Mesendoderm (in vitro differentiated cells): ENCODE data around the gene PRR36.

ENCODE experiments used
- DNase-seq: peaks from one replicate; pipeline ENCODE4 v3.0.0; 2013
- H2AK5ac ChIP-seq: 2 replicates; pipeline ENCODE4 v1.6.1; 2013; ENCODE audit warnings: low read length, inconsistent platforms
- H2BK120ac ChIP-seq: 2 replicates; pipeline ENCODE4 v1.6.1; 2013; ENCODE audit warnings: low read depth, mild to moderate bottlenecking, low read length, moderate library complexity, mixed read lengths
- H2BK15ac ChIP-seq: replicated peaks from 2 replicates; pipeline ENCODE4 v1.6.1; 2013; ENCODE audit warnings: low read depth, mild to moderate bottlenecking, moderate library complexity
- H2BK5ac ChIP-seq: 2 replicates; pipeline ENCODE4 v1.6.1; 2013; ENCODE audit warnings: low read length, inconsistent platforms
- H3K18ac ChIP-seq: 2 replicates; pipeline ENCODE4 v1.6.1; 2013; ENCODE audit warnings: mild to moderate bottlenecking, low read length, mixed read lengths
- H3K23ac ChIP-seq: one replicate; pipeline ENCODE4 v1.6.1; 2013; ENCODE audit warnings: low read length
- H3K27ac ChIP-seq: 2 replicates; pipeline ENCODE4 v1.5.1; 2013; ENCODE audit warnings: low read depth, mild to moderate bottlenecking, inconsistent platforms, low read length, moderate library complexity
- H3K27me3 ChIP-seq: 2 replicates; pipeline ENCODE4 v1.6.1; 2013; ENCODE audit warnings: low read length, control low read depth, mild to moderate bottlenecking, inconsistent platforms; ENCODE audit not compliant: insufficient read depth, poor library complexity
- H3K36me3 ChIP-seq: 2 replicates; pipeline ENCODE4 v1.6.1; 2013; ENCODE audit warnings: low read length, inconsistent platforms; ENCODE audit not compliant: control insufficient read depth, insufficient read depth
- H3K4ac ChIP-seq: one replicate; pipeline ENCODE4 v1.6.1; 2013; ENCODE audit warnings: low read depth, mild to moderate bottlenecking, low read length, moderate library complexity
- H3K4me1 ChIP-seq: 2 replicates; pipeline ENCODE4 v1.6.1; 2013; ENCODE audit warnings: low read depth, low read length, inconsistent platforms; ENCODE audit not compliant: control insufficient read depth
- H3K4me2 ChIP-seq: 2 replicates; pipeline ENCODE4 v1.6.1; 2013; ENCODE audit warnings: low read length
- H3K4me3 ChIP-seq: 2 replicates; pipeline ENCODE4 v1.5.1; 2013; ENCODE audit warnings: mild to moderate bottlenecking, low read length
- H3K56ac ChIP-seq: one replicate; pipeline ENCODE4 v1.6.1; 2013; ENCODE audit warnings: low read length
- H3K79me1 ChIP-seq: 2 replicates; pipeline ENCODE4 v1.6.1; 2013; ENCODE audit warnings: low read length, inconsistent platforms
- H3K79me2 ChIP-seq: 2 replicates; pipeline ENCODE4 v1.6.1; 2013; ENCODE audit warnings: mild to moderate bottlenecking, low read length; ENCODE audit not compliant: control insufficient read depth, insufficient read depth
- H3K9ac ChIP-seq: 2 replicates; pipeline ENCODE4 v1.6.1; 2013; ENCODE audit warnings: low read length, inconsistent platforms
- H4K5ac ChIP-seq: one replicate; pipeline ENCODE4 v1.6.1; 2013; ENCODE audit warnings: low read length
- H4K8ac ChIP-seq: one replicate; pipeline ENCODE4 v1.6.1; 2013; ENCODE audit warnings: low read depth, mild to moderate bottlenecking, control low read depth, low read length, moderate library complexity
- WGBS: extraction: QIAGEN DNeasy Blood & Tissue Kit; methylation state at CpG from one replicate; pipeline ENCODE4 v1.1.7; 2013; ENCODE audit warnings: low lambda C conversion rate, missing lambda C conversion rate; ENCODE audit not compliant: insufficient coverage; ENCODE audit errors: extremely low coverage; 5-methylcytosine and 5-hydroxymethylcytosine counted together

The PRR36 gene

GRCh38 chr19:7844405-7844804 is 29.8 kb downstream of the PRR36 start:
- no peak overlapping the region for H3K56ac ChIP-seq
- no peak overlapping the region for H4K8ac ChIP-seq
- H2AK5ac ChIP-seq = no peak overlapping the region
- no peak overlapping the region for H4K5ac ChIP-seq
- no peak overlapping the region for H2BK15ac ChIP-seq
- no peak overlapping the region for H3K4me2 ChIP-seq
- no peaks in the 10 kb centered on the region for H3K4me1 ChIP-seq
- no peaks in the 10 kb centered on the region for H3K79me1 ChIP-seq
- no peak overlapping the region for H2BK5ac ChIP-seq
- no peak overlapping the region for H3K23ac ChIP-seq
- H3K79me2 ChIP-seq = no peaks in the 10 kb centered on the region
- no CpG with 5 or more reads among the region's 5 CpGs for WGBS
- no peaks in the 10 kb centered on the region for H3K36me3 ChIP-seq
- DNase-seq = no peak
- no peak overlapping the region for H3K27ac ChIP-seq
- H3K18ac ChIP-seq = no peak overlapping the region
- no peak overlapping the region for H3K4me3 ChIP-seq
- H2BK120ac ChIP-seq = no peak overlapping the region
- no peak overlapping the region for H3K9ac ChIP-seq
- H3K27me3 ChIP-seq = no peaks in the 10 kb centered on the region
- H3K4ac ChIP-seq = no peak overlapping the region

- Histone ChIP-seq H4K5ac (no peak overlapping the region), H3K4me3 (no peak overlapping the region)
These were observed 30.7 kb downstream of the PRR36 start for GRCh38 chr19:7843521-7843920.

DNA sequence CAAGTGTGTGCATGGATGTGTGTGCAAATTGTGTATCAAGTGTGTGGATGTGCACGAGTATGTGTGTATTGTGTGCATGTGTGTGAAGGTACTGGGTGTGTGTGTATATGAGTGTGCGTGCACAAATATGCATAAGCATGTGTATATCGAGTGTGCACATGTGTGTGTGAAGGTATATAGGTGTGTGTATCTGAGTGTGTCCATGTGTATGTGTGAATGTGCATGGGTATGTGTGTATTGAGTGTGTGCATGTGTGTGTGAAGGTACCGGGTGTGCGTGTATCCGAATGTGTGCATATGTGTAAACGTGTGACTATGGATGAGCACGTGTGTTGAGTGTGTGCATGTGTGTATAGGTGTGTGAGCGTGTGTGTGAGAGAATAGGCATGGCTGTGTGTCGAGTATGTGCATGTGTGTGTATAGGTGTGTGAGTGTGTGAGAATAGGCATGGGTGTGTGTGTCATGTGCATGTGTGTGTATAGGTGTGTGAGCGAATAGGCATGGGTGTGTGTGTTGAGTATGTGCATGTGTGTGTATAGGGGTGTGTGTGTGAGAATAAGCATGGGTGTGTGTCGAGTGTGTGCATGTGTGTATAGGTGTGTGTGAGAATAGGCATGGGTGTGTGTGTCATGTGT is 31.4 kb downstream of the PRR36 start:
- no peak overlapping the region for H3K18ac ChIP-seq
- no peak overlapping the region for H4K5ac ChIP-seq
- no peak overlapping the region for H3K56ac ChIP-seq
- H3K79me1 ChIP-seq = no peaks in the 10 kb centered on the region
- no peak for DNase-seq
- H3K36me3 ChIP-seq = no peaks in the 10 kb centered on the region
- WGBS = 100% methylated on average over 1 of the region's 12 CpGs
- H2BK120ac ChIP-seq = no peak overlapping the region
- H3K23ac ChIP-seq = no peak overlapping the region
- no peak overlapping the region for H3K27ac ChIP-seq
- H3K9ac ChIP-seq = no peak overlapping the region
- no peak overlapping the region for H4K8ac ChIP-seq
- no peak overlapping the region for H2BK5ac ChIP-seq
- H3K27me3 ChIP-seq = no peaks in the 10 kb centered on the region
- no peak overlapping the region for H2BK15ac ChIP-seq
- H2AK5ac ChIP-seq = no peak overlapping the region
- no peaks in the 10 kb centered on the region for H3K4me1 ChIP-seq
- no peak overlapping the region for H3K4ac ChIP-seq
- no peaks in the 10 kb centered on the region for H3K79me2 ChIP-seq
- no peak overlapping the region for H3K4me3 ChIP-seq
- H3K4me2 ChIP-seq = no peak overlapping the region

More at GRCh38 chr19:7843521-7843920, 30.7 kb downstream of the PRR36 start:
- H3K4me2 ChIP-seq = no peak overlapping the region
- H3K9ac ChIP-seq = no peak overlapping the region
- no peak overlapping the region for H3K23ac ChIP-seq
- no peak overlapping the region for H2BK120ac ChIP-seq
- no peak overlapping the region for H3K18ac ChIP-seq
- H3K27ac ChIP-seq = no peak overlapping the region
- H3K36me3 ChIP-seq = no peaks in the 10 kb centered on the region
- no peak for DNase-seq
- no peaks in the 10 kb centered on the region for H3K79me1 ChIP-seq
- 100% methylated on average over 1 of the region's 6 CpGs for WGBS
- H2BK5ac ChIP-seq = no peak overlapping the region
- no peak overlapping the region for H3K56ac ChIP-seq
- H3K79me2 ChIP-seq = no peaks in the 10 kb centered on the region
- no peak overlapping the region for H2BK15ac ChIP-seq
- H2AK5ac ChIP-seq = no peak overlapping the region
- no peak overlapping the region for H4K8ac ChIP-seq
- H3K4me1 ChIP-seq = no peaks in the 10 kb centered on the region
- no peaks in the 10 kb centered on the region for H3K27me3 ChIP-seq
- no peak overlapping the region for H3K4ac ChIP-seq

GRCh38 chr19:7841751-7842660 is 32.2 kb downstream of the PRR36 start:
- Histone ChIP-seq H2BK5ac (no peak overlapping the region), H4K5ac (no peak overlapping the region), H2BK15ac (no peak overlapping the region), H3K4ac (no peak overlapping the region), H3K4me2 (no peak overlapping the region), H3K79me2 (no peaks in the 10 kb centered on the region), H4K8ac (no peak overlapping the region), H3K9ac (no peak overlapping the region), H3K27me3 (no peaks in the 10 kb centered on the region), H2AK5ac (no peak overlapping the region), H3K4me3 (no peak overlapping the region), H3K4me1 (no peaks in the 10 kb centered on the region), H3K36me3 (no peaks in the 10 kb centered on the region), H3K23ac (no peak overlapping the region), H3K79me1 (no peaks in the 10 kb centered on the region), H3K27ac (no peak overlapping the region), H2BK120ac (no peak overlapping the region), H3K18ac (no peak overlapping the region), H3K56ac (no peak overlapping the region)
- no peak for DNase-seq
- 100% methylated on average over 4 of the region's 11 CpGs for WGBS

DNA sequence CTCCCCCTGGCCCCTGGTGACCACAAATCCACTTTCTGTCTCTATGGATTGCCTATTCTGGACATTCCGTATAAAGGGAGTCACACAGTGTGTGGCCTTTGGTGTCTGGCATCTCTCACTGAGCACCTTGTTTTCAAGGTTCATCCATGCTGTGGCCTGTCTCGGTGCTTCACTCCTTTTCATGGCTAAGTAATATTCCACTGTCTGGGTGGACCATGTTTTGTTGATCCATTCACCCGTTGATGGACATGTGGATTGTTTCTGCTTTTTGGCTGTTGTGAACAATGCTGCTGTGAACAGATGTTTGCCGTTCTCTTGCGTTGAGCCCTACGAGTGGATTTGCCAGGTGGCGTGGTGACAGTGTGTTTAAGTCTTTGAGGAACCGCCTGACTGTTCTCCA is 33.6 kb downstream of the PRR36 start:
- no peaks in the 10 kb centered on the region for H3K36me3 ChIP-seq
- no CpG with 5 or more reads among the region's 8 CpGs for WGBS
- H2BK15ac ChIP-seq = no peak overlapping the region
- H4K5ac ChIP-seq = no peak overlapping the region
- no peak overlapping the region for H3K4me3 ChIP-seq
- H3K23ac ChIP-seq = no peak overlapping the region
- H3K4me2 ChIP-seq = no peak overlapping the region
- no peaks in the 10 kb centered on the region for H3K4me1 ChIP-seq
- H4K8ac ChIP-seq = no peak overlapping the region
- no peak overlapping the region for H2BK120ac ChIP-seq
- H2BK5ac ChIP-seq = no peak overlapping the region
- no peaks in the 10 kb centered on the region for H3K79me1 ChIP-seq
- no peak overlapping the region for H3K9ac ChIP-seq
- DNase-seq = no peak
- no peak overlapping the region for H3K27ac ChIP-seq
- H3K27me3 ChIP-seq = no peaks in the 10 kb centered on the region
- H3K79me2 ChIP-seq = no peaks in the 10 kb centered on the region
- no peak overlapping the region for H2AK5ac ChIP-seq
- H3K18ac ChIP-seq = no peak overlapping the region
- no peak overlapping the region for H3K4ac ChIP-seq
- H3K56ac ChIP-seq = no peak overlapping the region
